Activated CD4-positive, alpha-beta T cell treated with anti-CD3 and anti-CD28 coated beads, Interleukin-2, amount 50 U/mL, for 1 hour (primary cell): ENCODE data around the gene APCDD1.

Experiments
- DNase-seq: peaks from one replicate; pipeline ENCODE4 v3.0.0-alpha.2; 2020

Gene APCDD1

DNA sequence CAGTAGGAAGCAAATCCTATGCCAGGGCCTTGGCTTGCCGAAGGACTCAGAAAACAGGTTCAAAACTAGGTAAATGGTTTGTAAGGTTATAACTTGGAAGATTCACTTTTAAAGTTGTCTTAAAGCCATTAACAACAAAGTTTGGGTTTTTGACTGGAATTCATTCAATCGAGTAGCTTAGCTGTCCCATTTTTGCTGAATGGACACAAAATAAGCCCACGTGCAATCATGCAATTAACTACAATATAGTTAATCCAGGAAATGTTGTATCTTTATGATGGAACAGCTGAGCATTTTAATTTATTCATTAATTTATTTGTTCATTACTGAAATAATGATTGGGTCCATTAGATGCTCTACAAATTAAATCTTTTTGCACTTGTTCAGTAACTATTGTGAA lies 18.3 kb upstream of the APCDD1 start:
- DNase-seq, result no peak

DNA sequence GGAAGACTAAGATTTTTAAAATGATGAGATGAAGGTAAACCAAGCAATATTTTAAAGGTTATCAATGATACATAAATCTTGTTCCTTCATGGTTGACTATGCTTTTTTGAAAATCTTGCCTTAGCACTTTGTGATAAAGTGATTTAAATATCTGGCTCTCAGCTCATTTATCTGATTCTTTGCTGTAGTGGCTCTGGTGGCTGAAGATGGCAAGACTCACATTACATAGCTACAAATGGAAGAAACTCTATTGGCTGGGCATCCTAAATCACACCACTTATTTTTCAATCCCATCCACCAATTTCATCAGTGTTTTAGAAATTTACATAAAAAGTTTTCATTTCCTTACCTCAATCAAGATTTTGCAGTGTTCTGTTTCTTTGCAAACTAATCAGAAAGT lies 16.6 kb upstream of the APCDD1 start:
- no peak for DNase-seq

DNA sequence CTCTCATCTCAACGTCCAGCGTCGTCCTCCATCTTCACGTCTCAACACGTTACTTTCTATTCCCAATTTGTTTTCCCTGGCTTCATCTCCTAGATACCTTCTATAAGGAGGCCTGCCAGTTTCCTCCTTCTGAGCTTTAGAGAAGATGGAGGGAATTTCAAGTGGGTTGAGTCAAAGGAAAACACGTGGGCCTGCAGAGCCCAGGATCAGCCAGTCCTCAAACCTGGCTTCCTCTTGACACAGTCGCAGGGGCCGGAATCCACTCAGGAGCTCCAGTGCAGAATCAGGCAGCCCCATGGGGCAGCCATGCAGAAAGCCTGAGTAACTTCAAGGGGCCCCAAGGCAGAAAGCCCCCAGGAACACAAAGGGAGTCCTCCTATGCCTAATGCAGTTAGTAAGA lies 14.5 kb upstream of the APCDD1 start:
- no peak for DNase-seq

DNA sequence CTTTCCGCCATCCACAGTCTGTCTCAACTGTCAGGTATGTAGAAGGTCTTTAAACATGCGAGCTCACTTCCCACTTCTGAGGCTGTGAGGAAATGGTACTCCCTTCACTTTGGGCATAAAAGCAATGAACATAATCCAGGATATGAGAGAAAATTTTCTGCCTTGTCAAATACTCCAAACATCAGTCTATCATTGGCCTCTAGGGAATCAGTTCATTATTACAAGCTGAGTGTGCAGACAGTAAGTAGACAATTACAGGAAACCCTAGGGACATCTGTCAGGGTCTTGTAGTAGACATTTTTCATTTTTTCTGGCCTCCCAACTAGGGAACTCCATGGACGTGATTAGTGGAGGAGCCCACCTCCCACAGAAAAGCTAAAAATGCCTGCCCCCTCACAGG lies 13.6 kb upstream of the APCDD1 start:
- no peak for DNase-seq

DNA sequence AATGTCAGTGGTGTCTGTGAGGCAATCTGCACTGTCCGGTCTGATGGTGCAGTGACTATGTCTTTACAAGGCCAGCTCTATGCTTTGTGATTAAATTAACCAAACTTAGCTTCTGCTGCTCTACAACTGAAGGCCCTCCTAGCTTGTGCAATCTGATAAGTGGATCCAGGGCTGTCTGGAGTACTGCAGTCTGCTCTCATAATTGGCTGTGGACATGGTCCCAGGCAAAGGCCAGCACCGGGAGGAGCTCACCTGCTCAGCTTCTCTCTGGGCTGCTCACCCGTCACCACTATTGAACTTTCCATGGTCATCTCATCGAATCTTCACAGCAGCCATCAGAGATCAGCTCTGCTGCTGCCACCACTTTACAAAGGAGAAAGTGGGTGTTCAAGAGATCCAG lies 13.0 kb upstream of the APCDD1 start:
- DNase-seq, result no peak

DNA sequence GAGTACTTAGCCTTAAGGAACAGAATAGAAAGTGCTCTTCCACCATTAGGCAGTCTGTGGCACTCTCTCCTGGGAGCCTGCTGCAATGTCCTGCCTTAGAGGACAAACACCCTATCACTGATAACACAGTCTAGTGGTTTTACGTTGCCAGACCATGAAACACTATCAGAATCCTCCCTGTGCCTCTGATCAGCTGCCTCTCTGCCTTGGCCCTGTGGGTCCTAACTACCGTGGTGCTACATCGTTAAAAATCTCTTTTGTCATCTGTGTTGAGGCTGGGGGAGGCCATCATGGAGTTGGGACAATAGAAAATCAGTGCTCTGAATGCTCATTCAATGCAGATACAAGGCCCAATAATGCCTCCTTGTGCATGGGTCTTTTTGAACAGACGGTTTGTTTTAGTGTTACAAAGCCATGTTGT lies 11.9 kb upstream of the APCDD1 start:
- DNase-seq, result no peak

DNA sequence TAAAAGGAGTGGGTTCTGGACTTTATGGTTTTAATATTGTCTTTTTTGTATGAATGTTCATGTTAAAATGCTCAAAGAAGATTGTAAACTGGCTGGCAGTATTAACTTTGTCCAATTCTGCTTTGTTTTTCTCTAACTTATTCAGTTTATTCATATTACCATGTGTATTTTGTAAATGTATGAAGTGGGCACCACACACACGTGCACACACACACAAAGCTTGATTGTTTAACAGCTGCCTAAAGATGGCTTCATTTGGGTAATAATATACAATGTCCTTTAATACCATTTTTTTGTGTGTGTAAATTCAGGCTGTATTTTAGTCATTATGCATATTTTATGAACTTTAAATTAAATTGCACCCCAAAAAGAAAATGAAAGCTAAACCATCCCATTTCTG lies 11.4 kb upstream of the APCDD1 start:
- no peak for DNase-seq

DNA sequence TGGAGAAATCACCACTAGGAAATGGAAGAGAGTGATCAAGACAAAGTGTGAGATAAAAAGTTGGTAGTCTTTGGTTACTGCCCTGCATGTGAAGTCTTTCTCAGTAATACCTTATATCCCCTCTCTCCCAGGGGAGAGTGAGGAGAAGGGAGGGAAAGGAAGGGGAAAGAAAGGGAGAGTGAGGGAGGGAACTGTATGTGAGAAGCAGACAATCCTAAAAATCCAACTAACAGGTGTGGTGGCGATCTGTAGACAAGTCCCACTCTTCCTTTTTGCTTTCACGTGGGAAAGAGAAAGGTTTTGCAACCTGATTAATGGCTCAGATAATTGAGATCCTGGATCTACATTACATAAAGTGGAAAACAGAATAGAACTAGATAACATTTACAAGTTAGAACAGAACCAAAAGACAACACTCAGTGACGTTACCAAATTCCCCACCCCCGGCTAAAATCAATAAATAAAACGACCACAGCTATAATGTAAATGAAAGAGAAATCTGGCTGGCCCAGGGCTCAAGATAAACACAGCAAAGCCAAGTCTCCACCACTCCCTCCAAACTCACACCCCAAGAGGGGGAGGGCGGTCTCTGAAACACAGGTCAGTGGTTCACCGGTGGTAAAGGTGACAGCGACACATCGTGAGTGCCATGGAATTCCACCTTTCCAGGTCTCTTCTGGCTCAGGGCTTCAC lies 10.0 kb upstream of the APCDD1 start:
- DNase-seq, result no peak

DNA sequence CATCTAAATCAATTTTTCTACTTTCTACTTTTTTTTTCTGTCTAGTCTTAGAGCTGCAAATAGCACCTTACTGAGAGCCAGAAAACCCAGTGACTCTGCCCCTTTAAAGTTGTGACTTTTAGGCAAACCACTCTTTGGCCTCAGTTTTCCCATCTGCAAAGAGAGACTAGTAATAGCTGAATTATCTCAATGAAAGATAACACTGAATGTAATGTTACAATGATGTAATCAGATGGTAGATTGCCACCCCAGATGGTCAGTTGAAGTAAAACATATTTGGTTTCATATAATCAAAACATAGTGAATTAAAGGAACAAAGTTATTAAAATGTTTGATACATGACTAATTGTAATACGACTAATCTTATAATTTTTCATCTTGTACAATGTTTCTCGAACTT lies 5.0 kb upstream of the APCDD1 start:
- DNase-seq, result no peak

DNA sequence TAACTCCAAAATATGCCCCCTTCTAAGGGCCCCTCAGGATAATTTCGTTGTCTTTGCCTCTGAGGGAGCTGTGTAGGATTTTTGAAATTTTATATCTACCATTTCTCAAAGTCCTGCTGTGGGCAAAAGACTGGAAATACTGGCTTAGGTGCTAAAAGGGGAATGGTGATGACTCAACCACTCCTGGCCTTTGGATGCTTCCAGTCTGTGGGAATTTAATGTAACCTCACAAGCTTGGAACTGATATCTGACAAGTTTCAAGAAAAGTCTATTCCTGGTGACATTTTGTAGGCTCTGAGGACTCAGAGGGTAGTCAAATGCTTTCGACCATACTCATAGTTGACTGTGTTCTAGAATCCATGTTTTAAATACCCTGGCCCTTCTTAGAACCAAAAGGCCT lies 3.4 kb upstream of the APCDD1 start:
- DNase-seq, result no peak

DNA sequence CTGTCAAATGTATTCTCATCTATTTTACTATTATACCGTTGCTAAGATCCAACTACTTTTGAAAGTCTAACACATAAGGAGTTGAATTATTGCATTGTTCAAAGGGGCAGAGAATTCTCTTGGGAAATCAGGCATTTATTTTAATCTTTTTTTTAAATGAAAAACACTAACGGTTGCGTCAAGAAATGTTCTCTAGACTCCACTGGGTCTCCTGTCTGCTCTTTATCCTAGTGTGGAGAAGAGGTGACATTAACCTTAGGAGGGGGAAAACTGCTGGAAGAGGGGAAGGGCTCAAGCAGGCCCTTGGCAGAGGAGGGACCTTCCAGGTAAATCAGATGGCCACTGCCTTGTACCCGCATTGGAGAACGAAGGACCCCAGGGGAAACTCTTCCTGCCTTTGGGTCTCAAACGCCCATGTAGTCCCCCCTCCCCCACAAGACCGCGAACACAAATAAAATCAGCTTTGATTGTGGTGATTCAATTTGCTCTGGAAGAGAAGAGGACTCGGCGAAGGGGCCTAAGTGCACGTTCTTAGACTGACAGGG lies 1.1 kb upstream of the APCDD1 start:
- no peak for DNase-seq

DNA sequence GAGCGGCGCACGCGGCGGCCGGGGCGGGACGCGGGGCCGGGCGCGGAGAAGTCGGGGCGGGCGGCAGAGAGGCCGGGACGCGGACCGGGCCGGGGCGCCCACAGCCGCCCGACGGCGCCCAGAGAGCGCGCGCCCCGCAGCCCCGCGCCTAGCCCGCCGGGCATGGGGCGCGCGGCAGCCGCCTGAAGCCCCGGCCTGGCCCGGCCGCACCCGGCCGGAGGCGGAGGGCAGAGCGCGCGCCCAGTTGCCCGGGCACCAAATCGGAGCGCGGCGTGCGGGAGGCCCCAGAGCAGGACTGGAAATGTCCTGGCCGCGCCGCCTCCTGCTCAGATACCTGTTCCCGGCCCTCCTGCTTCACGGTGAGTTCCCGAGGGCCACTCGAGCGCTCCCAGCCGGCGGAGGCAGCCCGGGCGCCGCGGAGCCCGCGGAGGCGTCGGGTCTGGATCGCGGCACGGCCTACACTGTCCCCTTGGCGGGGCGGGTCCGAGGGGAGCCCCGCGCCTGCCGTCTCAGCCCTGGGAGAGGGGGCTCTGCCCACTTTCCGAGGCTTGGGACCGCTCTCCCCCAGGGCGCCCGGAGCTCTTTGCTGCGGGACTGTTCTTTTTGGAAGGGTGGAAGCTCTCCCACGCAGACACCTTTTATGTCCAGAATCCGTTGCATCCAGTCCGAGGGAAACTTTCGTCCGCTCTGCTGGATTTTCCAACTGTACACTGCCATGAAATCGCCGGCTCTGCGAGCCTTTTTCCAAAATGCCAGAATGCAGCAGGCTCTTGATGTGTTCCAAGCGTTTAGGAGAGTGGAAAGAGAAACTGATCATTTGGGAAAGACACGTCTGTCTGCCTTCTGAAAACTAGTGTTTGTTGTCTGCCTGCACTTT lies 484 bp downstream of the APCDD1 start:
- no peak for DNase-seq

DNA sequence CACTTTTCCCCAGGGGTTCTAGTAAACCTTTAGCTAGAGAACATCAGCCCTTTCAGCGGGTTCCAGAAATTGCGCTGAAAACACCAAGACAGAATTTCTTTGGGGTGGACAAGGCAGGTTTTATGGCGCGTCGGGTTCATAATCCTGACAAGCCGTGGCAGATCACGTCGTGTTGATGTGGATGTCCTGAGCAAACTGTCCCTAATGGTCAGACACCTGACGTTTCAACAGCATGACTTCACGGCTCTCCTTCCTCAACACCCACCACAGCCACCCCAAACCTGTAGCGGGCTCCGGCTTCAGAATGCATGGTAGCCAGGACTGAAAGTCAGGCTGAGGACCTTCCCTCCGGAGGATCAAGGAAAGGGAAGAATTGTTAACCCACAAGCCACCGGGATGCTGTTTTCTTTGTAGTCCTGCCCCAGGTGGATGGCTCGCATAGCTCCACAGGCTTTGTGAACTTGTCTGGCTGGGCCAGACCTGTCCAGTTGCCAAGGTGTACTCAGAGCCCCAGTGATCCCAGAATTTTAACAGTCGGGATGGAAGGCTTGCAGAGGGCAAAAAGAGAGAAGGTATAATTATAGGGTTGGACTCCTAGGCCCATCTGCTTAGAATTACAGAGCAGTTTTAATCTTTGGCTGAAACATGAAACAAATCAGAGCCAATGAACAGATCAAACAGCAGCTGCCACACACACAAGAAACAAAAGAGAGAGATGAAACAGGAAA lies 1.5 kb downstream of the APCDD1 start:
- no peak for DNase-seq

DNA sequence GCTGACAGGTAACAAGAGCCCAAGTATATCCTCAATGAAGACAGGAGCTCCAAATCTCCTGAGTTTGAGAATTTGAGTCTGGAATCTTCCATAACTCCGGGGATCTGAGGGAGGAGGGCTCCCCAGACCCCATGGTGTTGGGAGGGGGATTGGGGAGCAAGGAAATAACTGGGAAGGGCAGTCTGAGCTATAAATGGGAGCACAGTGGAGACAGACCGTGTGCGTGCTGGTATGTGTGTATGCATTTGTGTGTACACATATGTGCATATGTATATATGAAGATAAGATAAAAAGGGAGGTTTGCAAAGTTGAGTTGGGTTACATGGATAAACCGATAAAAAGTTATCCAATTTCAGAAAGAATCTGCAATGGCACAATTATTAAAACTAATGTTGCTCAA lies 2.3 kb downstream of the APCDD1 start:
- no peak for DNase-seq

DNA sequence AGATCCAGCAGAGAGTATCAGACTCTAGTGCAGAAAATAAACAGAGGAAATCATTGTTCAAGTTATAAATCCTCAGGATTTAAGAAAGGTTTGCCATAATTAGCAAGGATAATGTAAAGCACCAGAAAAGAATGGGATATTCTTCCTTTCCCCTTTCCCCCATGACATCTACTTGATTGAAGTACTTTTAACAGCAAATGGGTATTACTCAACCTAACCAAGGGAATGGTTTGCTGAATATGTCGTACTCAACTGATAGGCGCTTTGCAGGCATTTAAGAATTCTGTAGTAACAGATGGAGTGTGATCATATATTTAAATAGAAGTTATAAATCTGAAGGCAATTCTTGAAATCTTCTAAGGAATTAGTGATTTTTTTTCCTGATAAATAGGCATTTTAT lies 2.7 kb downstream of the APCDD1 start:
- no peak for DNase-seq

DNA sequence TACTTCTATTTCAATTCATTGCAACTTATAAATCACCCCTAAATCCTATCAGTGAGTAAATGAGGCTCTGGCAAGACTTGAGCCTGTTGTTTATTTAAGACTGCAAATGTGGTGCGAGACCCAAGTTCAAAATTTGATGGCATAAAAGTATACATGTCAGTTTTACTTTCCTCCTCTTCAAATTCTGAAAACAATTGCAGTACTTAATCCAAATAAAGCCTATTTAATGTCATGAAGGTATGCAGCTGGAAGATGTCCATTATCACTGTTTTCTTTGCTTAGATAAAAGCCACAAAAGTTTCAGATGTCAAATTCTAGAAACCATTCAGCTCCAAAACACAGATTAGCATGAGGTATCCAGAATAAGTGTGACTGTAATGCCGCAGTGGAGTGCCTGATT lies 3.3 kb downstream of the APCDD1 start:
- DNase-seq, result no peak

DNA sequence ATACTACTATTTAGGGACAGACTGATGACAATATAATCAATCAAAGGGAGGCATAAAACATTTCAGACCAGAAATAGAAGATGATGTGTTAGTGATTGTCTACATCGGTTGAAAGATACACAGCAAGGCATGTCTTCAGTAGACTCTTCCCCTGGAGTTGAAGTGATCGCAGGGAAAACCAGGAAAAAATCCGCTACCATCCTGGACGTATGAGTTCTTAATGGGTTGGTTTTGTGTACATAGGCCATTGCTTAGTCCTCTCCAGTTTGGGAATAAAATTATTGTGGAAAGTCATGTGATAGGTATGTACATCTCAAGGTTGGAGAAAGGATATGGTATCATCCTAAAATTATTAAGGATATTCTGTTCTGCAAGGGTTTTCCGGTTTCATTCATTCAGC lies 4.3 kb downstream of the APCDD1 start:
- DNase-seq, result no peak

DNA sequence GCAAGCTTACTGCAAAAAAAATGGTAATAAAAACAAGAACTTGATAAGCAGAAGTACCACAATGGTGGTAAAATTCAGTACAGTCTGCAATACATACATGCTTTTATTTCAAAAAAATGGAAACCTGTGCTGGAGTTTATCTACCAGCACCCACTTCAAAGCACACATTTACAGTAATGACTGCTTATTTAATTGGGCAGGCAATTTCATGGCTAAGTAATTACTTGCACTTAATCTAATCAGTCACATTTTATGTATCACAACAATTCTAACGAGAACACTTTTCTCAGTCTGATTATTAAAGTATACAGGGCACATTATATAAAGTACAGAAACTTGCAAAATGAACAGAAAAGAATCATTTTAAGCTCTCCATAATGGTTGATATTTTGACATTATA lies 5.2 kb downstream of the APCDD1 start:
- DNase-seq, result no peak

DNA sequence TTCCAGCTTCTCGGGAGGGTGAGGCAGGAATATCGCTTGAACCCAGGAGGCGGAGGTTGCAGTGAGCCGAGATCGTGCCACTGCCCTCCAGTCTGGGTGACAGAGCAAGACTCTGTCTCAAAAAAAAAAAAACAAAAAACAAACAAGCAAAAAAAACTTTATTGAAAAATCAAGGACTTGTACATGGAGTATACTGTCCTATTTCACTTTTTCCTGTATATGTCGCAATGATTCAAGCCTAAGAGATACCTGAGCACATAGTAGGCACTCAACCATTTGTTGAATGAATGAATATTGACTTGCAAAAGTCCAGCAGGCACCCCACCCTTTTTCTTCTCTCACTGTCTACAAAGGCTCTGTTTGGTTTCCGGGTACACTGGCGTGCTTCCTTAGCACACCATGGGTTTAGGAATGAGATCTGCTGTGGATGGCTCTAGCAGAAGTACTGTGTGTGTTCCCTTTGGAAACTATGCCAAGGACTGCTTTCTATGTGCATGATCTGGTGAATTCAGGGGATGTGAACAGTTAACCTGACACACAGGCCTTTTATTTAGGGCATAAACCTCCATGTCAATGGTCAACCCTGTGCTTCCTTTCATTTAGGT lies 6.1 kb downstream of the APCDD1 start:
- DNase-seq, result no peak

DNA sequence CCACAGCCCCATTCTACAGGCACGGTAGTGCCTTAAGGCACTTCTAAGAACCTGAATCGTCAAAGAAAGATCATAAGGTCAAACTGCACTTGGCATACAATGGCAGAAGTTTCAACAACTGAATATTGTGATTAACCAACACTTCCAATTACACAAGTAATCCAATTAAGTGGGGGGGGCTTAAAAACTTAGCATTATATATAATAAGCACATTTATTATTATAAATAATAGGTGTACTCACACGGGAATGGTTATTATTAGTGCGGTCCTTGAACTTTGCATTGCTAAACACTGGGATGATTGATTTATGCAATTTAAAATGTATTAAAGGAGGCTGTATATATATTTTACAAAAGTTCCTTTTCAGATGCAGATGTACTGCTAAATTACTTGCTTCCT lies 7.6 kb downstream of the APCDD1 start:
- no peak for DNase-seq

DNA sequence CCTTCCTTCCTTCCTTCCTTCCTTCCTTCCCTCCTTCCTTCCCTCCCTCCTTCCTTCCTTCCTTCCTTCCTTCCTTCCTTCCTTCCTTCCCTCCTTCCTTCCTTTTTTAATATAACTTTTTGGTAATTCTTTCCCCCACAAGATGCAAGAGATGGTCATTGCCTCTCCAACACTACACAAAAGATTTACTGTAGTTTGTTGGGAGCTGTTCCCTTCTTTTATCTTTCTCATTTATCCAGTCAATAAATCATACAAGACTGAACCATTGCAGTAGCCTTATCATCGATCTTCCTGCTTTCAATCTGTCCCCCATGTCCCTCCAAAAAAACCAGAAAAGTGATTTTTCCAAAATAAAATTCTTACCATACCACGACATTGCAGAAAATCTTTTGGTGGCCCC lies 8.2 kb downstream of the APCDD1 start:
- no peak for DNase-seq

DNA sequence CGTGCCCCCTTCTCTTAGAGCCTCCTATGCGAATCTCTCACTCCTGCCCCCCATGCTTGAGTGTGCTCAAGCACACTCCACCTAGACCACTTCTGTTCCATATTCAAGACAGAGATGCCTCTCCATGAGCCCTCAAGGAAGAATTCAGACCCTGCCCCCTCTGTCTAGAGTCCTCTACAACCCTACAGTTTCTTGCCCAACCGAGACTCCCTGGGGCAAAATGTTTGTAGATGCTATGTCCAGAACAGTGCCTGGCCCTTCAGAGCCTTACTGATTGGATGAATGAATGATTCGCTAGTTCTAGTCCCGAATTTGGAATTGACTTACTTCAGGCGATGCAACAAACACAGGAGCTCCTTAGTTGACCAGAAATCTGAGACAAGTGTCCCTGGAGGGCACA lies 8.7 kb downstream of the APCDD1 start:
- no peak for DNase-seq

DNA sequence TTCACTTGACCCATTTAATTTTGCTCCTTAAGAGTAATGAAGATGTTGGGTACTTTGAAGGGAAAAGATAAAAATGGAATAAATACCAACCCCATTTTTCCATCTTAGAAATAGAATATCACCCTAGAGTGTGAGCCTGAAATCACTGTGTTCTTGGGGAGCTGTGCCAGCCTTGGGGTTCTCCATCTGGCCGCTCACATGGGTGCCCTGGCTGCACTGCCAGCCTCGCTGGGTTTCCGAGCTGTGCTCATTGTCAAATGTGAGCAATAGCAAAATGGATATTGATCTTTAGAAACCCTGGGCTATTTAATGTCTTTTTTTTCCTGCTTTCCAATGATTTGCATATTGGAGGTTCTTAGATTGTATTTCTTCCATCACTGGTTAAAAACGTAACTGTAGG lies 9.3 kb downstream of the APCDD1 start:
- DNase-seq, result no peak
